Spleen (tissue), 11 donors: ENCODE data around the gene IL7R. TPM values are rescaled to one million over a fixed set of nuclear protein-coding genes. Genes with fewer than 3 reads are reported as not detected.
"Not testable (repeated sequence)": the region's sequence is repeated elsewhere in the genome, so short reads cannot be mapped to it uniquely, and the experiment has no call there.

Experiments
- DNase-seq: peaks from one replicate; pipeline ENCODE4 v3.0.0-alpha.2; 2020
- H3K27ac ChIP-seq, 8 donors: fragments of 200-600 bp; sonication (generic) in 7 of 8; 1 replicate in 4 of 8; 2 replicates in 4 of 8; pipeline versions ENCODE4 v1.5.0 to v1.8.0; 2016 to 2021; ENCODE audit warnings: inconsistent platforms in 4 of 8, mild to moderate bottlenecking in 4 of 8, moderate library complexity in 1 of 8
- H3K27me3 ChIP-seq, 7 donors: fragments of 200-600 bp; sonication (generic) in 6 of 7; replicated peaks in 1 of 7; 1 replicate in 4 of 7; 2 replicates in 3 of 7; pipeline versions ENCODE4 v1.5.0 to v1.8.0; 2016 to 2021; ENCODE audit warnings: inconsistent platforms in 3 of 7, mild to moderate bottlenecking in 1 of 7
- H3K36me3 ChIP-seq, 6 donors: fragments of 200-600 bp; sonication (generic) in 5 of 6; 1 replicate in 4 of 6; 2 replicates in 2 of 6; pipeline versions ENCODE4 v1.5.0 to v1.8.0; 2016 to 2021; ENCODE audit warnings: inconsistent platforms in 2 of 6
- H3K4me1 ChIP-seq, 6 donors: fragments of 200-600 bp; sonication (generic) in 5 of 6; 1 replicate in 3 of 6; 2 replicates in 3 of 6; pipeline versions ENCODE4 v1.5.0 to v1.8.0; 2016 to 2021; ENCODE audit warnings: inconsistent platforms in 3 of 6
- H3K4me3 ChIP-seq, 8 donors: fragments of 200-600 bp; sonication (generic) in 7 of 8; 1 replicate in 4 of 8; 2 replicates in 4 of 8; pipeline versions ENCODE4 v1.5.0 to v1.8.0; 2016 to 2021; ENCODE audit warnings: inconsistent platforms in 4 of 8, mild to moderate bottlenecking in 4 of 8, moderate library complexity in 2 of 8
- H3K9me3 ChIP-seq, 8 donors: fragments of 200-600 bp; sonication (generic) in 7 of 8; 1 replicate in 4 of 8; 2 replicates in 4 of 8; pipeline versions ENCODE4 v1.5.0 to v1.8.0; 2016 to 2021; ENCODE audit warnings: inconsistent platforms in 4 of 8
- CTCF ChIP-seq, 11 experiments: fragments of 200-600 bp in 7 of 11; fragments of 450-650 bp in 4 of 11; sonication (generic) in 4 of 11; IDR thresholded peaks in 8 of 11; conservative IDR thresholded peaks in 3 of 11; 1 replicate in 7 of 11; 2 replicates in 4 of 11; pipeline versions ENCODE4 v1.4.0 to v1.8.0; 2016 to 2021; ENCODE audit warnings: antibody characterized with exemption in 11 of 11, inconsistent platforms in 4 of 11, mild to moderate bottlenecking in 1 of 11
- POLR2A ChIP-seq, 3 donors: fragments of 450-650 bp; IDR thresholded peaks; one replicate each; pipeline ENCODE4 v1.5.1; 2017; ENCODE audit warnings: antibody characterized with exemption in 3 of 3, mild to moderate bottlenecking in 1 of 3
- POLR2AphosphoS5 ChIP-seq, 3 donors: sonication (generic); formaldehyde crosslinking; IDR thresholded peaks; one replicate each; pipeline ENCODE4 v1.5.1; 2017; ENCODE audit warnings: antibody characterized with exemption in 3 of 3
- WGBS, 5 donors: extraction: QIAGEN DNeasy Blood & Tissue Kit in 3 of 5; methylation state at CpG; one replicate each; pipeline versions ENCODE4 v1.1.5 to v1.1.7; 2013 to 2018; 5-methylcytosine and 5-hydroxymethylcytosine counted together
- intact Hi-C: fragments of 100-400 bp; cut with DNase I; formaldehyde crosslinking; loops from one replicate; pipeline ENCODE4 v1.15.0; 2023; ENCODE audit warnings: low total_unique reads
- polyA plus RNA-seq, 3 donors: library from polyadenylated mRNA; stranded (reverse); fragments of 200-250 nt; gene quantifications; one replicate each; pipeline ENCODE4 v1.2.1, GENCODE V29; 2013
- total RNA-seq, 7 donors: library from RNA; depleted of rRNA in 3 of 7; stranded (reverse); fragments of >200 nt in 3 of 7; fragmentation: NEBNext Ultra II Directional in 4 of 7; extraction: Animal tissue kit (Norgen Biotek cat#: 25700) in 4 of 7; gene quantifications; one replicate each; pipeline versions ENCODE4 v1.1.0 to v1.2.1, GENCODE V29; 2016 to 2021
- donor health status: healthy with polysubstance abuse.
- donor health status: DM: no; HTN: no; CAD: no; lungs with moderate emphysema.
- donor health status: DM: no; HTN: no; CAD: no.
- donor health status: Bipolar disorder and iron deficiency.
- donor health status: healthy.
- donor health status: DM: no; HTN: no; CAD: no.
- donor health status: DM: yes; HTN: yes; CAD: no.

IL7R gene
- total and polyA plus RNA-seq, 10 donors, result 13.5 to 280 (median 96.0) TPM

DNA sequence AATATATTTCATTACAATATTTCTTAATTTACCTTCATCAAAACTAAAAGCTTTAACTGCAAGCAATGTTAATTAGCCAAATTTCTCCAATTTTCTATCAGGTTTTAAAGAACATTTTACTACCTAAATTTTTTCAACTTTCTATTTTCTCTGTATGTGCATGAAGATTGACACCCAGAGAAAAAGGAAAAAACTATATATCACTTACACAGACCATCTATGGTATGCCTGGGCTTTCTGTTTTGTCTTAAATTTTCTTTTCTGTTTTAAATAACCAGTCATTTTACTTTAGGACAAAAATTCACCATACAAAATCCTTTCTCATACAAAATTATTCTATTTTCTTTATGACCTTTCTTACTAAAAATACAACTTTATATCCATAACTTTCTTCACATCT is 13.8 kb upstream of the IL7R start:
- Histone ChIP-seq H3K9me3 (peaks cover 3 to 53% (median 29%) of the 10 kb centered on the region in 8 donors), H3K4me3 (no peak overlapping the region), H3K36me3 (no peaks in the 10 kb centered on the region), H3K27ac (no peak overlapping the region), H3K27me3 (no peaks in the 10 kb centered on the region), H3K4me1 (no peaks in the 10 kb centered on the region)
- no peak for DNase-seq
- no peak for TF ChIP-seq POLR2AphosphoS5 (IDR thresholded peaks at IDR 0.05)
- TF ChIP-seq POLR2A (IDR thresholded peaks at IDR 0.05), result no peak
- TF ChIP-seq CTCF (IDR thresholded peaks at IDR 0.05 in 8 of 11, conservative IDR thresholded peaks at IDR 0.05 in 3 of 11), result no peak
- intact Hi-C loops, result no loop called here

DNA sequence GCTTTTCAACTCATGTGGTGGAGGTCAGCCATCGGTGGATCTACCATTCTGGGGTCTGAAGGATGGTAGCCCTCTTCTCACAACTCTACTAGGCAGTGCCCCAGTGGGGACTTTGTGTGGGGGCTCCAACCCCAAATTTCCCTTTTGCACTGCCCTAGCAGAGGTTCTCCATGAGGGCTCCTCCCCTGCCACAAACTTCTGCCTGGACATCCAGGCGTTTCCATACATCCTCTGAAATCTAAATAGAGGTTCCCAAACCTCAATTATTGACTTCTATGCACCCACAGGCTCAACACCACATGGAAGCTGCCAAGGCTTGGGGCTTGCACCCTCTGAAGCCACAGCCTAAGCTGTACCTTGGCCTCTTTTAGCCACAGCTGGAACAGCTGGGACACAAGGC is 11.2 kb upstream of the IL7R start:
- H3K36me3 ChIP-seq, DNase-seq, H3K27ac ChIP-seq, H3K4me3 ChIP-seq, H3K4me1 ChIP-seq, H3K27me3 ChIP-seq, intact Hi-C loops: not testable (repeated sequence)
- H3K9me3 ChIP-seq, result peaks cover 3 to 54% (median 29%) of the 10 kb centered on the region in 8 donors
- WGBS, 5 donors, result 79 to 91% (median 86%) methylated on average over 2 of the region's 2 CpGs

GRCh38 chr5:35847491-35847890 is 9.2 kb upstream of the IL7R start:
- Histone ChIP-seq H3K27me3 (no peaks in the 10 kb centered on the region), H3K27ac (no peak overlapping the region), H3K9me3 (peaks cover 3 to 53% (median 29%) of the 10 kb centered on the region in 8 donors), H3K36me3 (no peaks in the 10 kb centered on the region), H3K4me3 (no peak overlapping the region), H3K4me1 (peaks cover 0 to 16% (median 11%) of the 10 kb centered on the region in 6 donors)
- DNase-seq, result no peak
- TF ChIP-seq POLR2A (IDR thresholded peaks at IDR 0.05) (no peak), CTCF (IDR thresholded peaks at IDR 0.05 in 8 of 11, conservative IDR thresholded peaks at IDR 0.05 in 3 of 11) (no peak), POLR2AphosphoS5 (IDR thresholded peaks at IDR 0.05) (no peak)
- intact Hi-C loops, result no loop called here

DNA sequence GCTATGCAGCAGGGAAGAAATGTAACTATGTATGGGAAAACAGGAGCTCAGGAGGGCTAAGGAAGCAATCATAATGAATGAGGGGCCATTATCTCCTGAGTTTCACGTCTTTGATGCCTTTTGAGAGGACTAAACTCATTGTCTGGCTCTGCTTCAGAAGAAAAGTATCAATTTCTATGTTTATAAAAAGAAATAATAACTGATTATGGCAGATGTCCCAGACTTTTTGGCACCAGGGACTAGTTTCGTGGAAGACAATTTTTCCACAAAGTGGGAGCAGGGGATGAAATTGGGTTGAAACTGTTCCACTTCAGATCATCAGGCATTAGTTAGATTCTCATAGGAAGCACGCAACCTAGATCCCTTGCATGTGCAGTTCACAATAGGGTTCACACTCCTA is 8.7 kb upstream of the IL7R start:
- no peak for TF ChIP-seq POLR2A (IDR thresholded peaks at IDR 0.05)
- no peak for TF ChIP-seq POLR2AphosphoS5 (IDR thresholded peaks at IDR 0.05)
- no peak for TF ChIP-seq CTCF (IDR thresholded peaks at IDR 0.05 in 8 of 11, conservative IDR thresholded peaks at IDR 0.05 in 3 of 11)
- no peak for DNase-seq

DNA sequence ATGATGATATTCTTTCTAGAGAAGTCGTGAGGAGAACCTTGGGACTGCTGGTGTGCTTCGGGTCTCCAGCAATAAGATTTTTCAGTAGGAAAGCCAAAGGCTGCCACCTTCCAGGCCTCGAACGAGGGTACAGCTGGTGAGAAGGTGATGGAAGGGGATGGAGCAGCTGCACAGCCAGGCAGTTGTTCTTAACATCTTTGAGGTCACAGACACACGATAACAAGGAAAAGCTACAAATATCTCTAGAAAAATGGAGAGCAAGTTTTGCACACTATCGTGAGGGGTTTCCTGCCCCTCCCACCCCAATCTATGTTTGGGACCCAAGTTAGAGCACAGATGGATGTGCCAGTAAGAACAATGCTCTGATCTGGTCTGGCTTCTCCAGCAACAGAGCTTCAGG is 6.8 kb upstream of the IL7R start:
- intact Hi-C loops, result no loop called here
- H3K27me3 ChIP-seq, result no peaks in the 10 kb centered on the region
- no peak overlapping the region for H3K27ac ChIP-seq
- TF ChIP-seq POLR2AphosphoS5 (IDR thresholded peaks at IDR 0.05) (no peak), POLR2A (IDR thresholded peaks at IDR 0.05) (no peak), CTCF (IDR thresholded peaks at IDR 0.05 in 8 of 11, conservative IDR thresholded peaks at IDR 0.05 in 3 of 11) (no peak)
- peaks cover 0 to 33% (median 18%) of the 10 kb centered on the region in 6 donors for H3K4me1 ChIP-seq
- H3K36me3 ChIP-seq, result no peaks in the 10 kb centered on the region
- peaks cover 3 to 30% (median 17%) of the 10 kb centered on the region in 8 donors for H3K9me3 ChIP-seq
- H3K4me3 ChIP-seq, result no peak overlapping the region
- WGBS, 5 donors, result 66 to 84% (median 76%) methylated on average over 6 of the region's 6 CpGs
- DNase-seq, result no peak

More for the DNA sequence above, 8.7 kb upstream of the IL7R start:
- no peaks in the 10 kb centered on the region for H3K36me3 ChIP-seq
- WGBS, 5 donors, result 70 to 86% (median 76%) methylated on average over 3 of the region's 3 CpGs
- no peaks in the 10 kb centered on the region for H3K27me3 ChIP-seq
- H3K4me1 ChIP-seq, result peaks cover 0 to 21% (median 13%) of the 10 kb centered on the region in 6 donors
- H3K9me3 ChIP-seq, result peaks cover 3 to 48% (median 28%) of the 10 kb centered on the region in 8 donors
- H3K4me3 ChIP-seq, result no peak overlapping the region
- intact Hi-C loops, result no loop called here
- no peak overlapping the region for H3K27ac ChIP-seq
